ENCODE results near the gene IZUMO3.
"Not testable (repeated sequence)": the region's sequence is repeated elsewhere in the genome, so short reads cannot be mapped to it uniquely, and the experiment has no call there.

The IZUMO3 gene

GRCh38 chr9:24545847-24546522 lies at the start of gene IZUMO3:
Gene IZUMO3 (minus strand): TSS chr9:24545897. CDS start chr9:24545649, 248 bp downstream.
- no peak for DNase-seq (ENCODE audit: low spot score)

DNA sequence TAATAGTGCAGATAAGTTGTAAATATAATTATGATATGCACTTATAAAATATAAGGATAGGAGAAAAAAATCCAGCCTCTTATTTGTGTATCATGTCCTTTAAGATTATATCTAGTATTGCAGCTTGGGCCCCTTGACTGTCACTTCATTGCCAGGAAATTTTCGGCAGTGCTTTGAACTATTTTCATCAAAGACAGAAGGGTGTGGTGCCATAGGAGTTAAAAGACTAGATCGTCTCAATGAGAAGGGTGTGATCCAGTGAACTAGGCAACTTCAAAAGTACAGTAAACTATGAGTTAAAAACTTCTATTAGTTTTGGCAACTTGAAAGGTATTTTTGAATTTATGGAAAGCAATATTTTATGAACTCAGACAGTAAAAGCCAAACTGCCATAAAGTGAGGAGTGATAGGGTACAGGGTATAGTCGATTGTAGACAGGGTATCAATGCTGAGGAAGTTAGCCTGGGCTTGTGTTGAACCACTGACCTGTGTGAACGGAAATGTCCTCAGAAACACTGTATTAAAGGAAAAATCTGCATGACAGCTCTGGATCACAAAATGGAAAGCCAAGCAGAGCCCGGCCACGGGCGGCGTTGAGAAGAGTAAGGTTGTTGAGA lies 48.6 kb upstream of the IZUMO3 start:
- no peak for DNase-seq (ENCODE audit: low spot score)

DNA sequence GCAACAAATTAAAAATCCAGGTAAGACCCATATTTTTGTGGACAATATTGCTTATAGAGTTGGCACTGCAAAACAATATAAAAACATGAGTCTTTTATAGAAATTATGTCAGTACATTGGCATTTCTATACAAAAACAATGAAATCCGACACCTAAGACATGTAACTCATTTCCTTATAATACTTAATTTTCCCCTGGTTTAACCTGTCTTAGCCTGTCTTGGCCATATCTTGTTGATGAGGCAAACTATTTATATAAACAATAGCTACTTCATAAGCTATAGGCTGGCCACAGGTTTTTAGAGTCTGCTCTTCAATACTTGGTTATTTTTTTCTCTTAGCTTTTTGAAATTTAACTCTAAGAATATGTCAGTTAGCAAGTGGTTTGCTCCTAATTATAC lies 44.7 kb upstream of the IZUMO3 start:
- DNase-seq (ENCODE audit: low spot score): no peak

DNA sequence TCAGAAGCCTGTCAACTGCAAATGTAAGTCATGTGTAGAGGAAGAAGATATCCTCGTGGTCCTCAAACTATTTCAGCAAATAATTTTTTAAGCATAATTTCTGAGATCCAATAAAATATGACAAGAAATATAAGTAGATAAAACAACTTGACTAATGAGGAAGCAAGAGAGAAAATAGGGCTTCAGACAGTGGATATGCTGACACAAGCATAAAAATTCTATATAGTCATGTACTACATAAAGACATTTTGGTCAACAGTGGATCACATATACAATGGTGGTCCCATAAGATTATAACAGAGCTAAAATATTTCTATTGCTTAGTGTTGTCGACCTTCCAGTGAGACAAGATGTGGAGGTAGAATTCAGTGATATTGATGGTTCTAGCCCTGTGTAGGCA lies 42.2 kb upstream of the IZUMO3 start:
- no peak for DNase-seq (ENCODE audit: low spot score)

GRCh38 chr9:24582146-24583126 lies 36.7 kb upstream of the IZUMO3 start:
- no peak for DNase-seq (ENCODE audit: low spot score)

DNA sequence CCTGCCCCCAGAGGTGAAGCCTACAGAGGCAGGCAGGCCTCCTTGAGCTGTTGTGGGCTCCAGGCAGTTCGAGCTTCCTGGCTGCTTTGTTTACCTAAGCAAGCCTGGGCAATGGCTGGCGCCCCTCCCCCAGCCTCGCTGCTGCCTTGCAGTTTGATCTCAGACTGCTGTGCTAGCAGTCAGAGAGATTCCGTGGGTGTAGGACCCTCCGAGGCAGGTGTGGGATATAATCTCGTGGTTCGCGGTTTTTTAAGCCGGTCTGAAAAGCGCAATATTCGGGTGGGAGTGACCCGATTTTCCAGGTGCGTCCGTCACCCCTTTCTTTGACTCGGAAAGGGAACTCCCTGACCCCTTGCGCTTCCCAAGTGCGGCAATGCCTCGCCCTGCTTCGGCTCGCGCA lies 34.3 kb upstream of the IZUMO3 start:
- not testable (repeated sequence) for DNase-seq (ENCODE audit: low spot score)

DNA sequence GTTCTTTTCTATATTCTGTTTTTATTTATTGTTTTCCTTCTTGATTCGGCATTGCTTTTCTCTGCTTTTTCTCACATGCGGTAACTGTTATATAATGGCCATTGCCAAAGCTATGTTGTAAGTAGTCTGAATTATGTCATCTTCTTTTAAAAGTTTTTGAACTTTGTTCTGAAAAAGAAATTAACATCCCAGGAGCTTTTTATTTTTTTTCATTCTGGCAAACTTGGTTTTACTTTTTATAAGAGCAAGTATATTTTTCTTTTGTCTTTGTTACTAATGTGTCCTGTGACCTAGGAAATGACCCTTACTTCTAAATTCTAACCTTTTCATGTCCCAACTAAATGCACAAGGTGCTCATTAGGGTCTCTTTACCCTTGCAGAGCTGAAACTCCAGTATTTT lies 26.7 kb upstream of the IZUMO3 start:
- DNase-seq (ENCODE audit: low spot score): no peak

GRCh38 chr9:24561957-24562356 lies 16.3 kb upstream of the IZUMO3 start:
- DNase-seq (ENCODE audit: low spot score): no peak

GRCh38 chr9:24553183-24553552 lies 7.5 kb upstream of the IZUMO3 start:
- no peak for DNase-seq (ENCODE audit: low spot score)

DNA sequence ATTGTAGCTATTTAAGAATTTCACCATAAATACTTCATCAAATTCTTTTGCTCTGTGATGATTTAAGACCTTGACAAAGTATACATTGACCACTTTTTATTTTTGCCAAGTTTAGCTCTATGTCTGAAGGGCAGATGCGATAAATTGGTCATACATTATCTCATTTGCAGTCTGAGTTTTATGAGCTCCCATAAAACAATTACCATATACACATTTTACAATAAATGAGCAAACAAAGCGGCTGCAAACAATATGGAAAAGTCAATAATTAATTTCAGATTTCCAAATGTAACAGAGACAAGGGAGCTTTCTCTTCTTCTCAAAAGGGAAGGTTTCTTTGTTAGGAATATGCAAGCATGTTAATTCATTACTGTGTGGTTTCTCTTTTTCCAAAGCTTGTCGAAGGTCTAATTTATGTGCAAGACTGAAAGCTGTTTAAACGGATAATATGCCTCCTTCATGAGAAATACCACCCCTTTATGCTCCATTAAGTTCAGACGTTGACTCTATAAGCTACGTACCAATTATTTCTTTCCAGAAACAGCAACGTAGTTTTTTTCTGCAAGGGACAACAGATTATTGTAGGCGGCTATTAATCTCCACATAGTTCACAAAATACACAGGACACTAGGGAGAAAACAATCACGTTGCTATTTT lies 7.0 kb upstream of the IZUMO3 start:
- DNase-seq (ENCODE audit: low spot score): no peak

DNA sequence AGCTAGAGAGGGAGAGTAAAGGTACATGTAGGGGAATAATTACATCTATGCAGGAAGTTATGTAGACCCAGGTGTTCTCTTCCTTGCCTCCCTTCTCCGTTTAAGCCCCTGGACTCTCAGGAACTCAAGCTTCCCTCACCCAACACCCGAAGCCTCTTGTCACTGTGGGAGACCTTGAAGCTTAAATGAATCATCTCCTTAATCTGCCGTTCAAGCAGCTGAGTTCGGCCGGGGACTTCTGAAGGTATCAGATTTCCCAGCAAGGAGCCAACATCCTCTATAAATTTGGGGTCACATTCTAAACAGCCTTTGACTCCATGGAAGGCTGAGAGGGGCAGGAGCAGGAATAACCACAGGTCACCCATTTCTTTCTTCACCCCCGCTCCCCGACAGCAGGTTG lies 412 bp downstream of the IZUMO3 start:
- DNase-seq (ENCODE audit: low spot score): no peak

- no peak for DNase-seq (ENCODE audit: low spot score)
These were observed 27.2 kb downstream of the IZUMO3 start for GRCh38 chr9:24518545-24518944.

DNA sequence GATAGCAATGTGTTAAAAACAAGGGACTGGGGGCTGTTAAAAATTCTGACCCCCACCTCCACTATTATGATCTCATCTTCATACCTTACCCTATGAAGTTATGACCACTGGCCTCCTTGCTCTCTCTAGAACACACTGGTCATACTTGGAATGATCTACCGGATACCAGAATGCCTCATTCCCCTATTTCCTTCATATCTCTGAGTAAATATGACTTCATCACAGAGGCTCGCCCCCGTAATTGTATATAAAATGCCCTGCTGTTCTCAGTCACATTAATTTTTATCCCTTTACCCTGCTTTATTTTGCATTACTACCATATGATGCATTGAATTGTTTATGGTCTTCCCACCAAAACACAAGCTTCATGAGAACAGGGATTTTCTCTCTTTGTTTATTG lies 29.2 kb downstream of the IZUMO3 start:
- no peak for DNase-seq (ENCODE audit: low spot score)

DNA sequence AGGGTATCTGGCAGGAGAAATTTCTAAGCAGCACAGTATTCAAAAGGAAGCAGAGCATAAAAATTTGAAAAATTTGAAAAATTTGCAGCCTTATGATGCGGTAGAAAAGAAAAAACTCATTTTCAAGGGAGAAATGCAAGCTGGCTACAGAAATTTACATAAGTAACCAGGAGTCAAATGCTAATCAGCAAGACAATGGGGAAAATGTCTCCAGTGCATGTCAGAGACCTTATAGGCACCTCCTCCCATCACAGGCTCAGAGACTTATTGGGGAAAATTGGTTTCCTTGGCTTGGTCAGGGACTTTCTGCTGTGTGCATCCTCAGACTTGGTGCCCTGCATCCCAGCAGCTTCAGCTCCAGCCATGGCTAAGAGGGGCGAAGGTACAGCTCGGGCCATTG lies 35.8 kb downstream of the IZUMO3 start:
- DNase-seq (ENCODE audit: low spot score): no peak

DNA sequence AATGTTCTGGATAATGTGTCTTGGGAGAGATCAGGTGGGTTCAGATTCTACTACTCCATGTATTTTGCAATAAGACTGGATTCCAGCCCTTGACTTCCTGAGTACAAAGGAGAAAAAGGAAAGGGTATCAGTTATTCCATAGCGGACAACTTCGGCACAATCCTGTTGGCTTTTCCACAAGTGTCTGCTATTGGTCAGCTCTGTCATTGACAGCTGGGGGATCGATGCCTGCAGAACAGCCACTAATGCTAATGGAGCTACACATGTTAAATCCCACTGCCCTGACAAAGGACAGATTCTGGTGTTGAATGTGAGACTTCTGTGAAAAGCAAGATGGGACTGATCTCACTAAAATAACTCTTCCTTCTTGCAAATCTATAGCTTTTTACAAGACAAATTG lies 41.2 kb downstream of the IZUMO3 start:
- no peak for DNase-seq (ENCODE audit: low spot score)

- DNase-seq (ENCODE audit: low spot score): no peak
These were observed 43.3 kb downstream of the IZUMO3 start for GRCh38 chr9:24502206-24502937.

GRCh38 chr9:24500761-24501160 lies 44.9 kb downstream of the IZUMO3 start:
- no peak for DNase-seq (ENCODE audit: low spot score)

GRCh38 chr9:24498632-24499031 lies 47.1 kb downstream of the IZUMO3 start:
- no peak for DNase-seq (ENCODE audit: low spot score)

GRCh38 chr9:24497671-24498070 lies 48.0 kb downstream of the IZUMO3 start:
- DNase-seq (ENCODE audit: low spot score): no peak
